DND-41 (cell line): ENCODE results near the gene NR2C1.

Experiments used
- ATAC-seq: fragments of 200-7000 bp; cut with Tn5 transposase; 3 replicates; pipeline ENCODE4 v1.9.1; 2021; ENCODE audit warnings: low read depth; ENCODE audit not compliant: insufficient read depth
- DNase-seq: peaks from one replicate; pipeline ENCODE4 v3.0.0-alpha.2; 2020
- H2AFZ ChIP-seq: 2 replicates; pipeline ENCODE4 v1.6.0; 2012; ENCODE audit warnings: low read depth, low read length
- H3K27ac ChIP-seq: 2 replicates; pipeline ENCODE4 v1.5.1; 2012; ENCODE audit warnings: low read length, inconsistent platforms
- H3K27me3 ChIP-seq: fragments of 200-600 bp; sonication (generic); 2 replicates; pipeline ENCODE4 v1.6.0; 2012; ENCODE audit warnings: low read length, mild to moderate bottlenecking, inconsistent platforms; ENCODE audit not compliant: insufficient read depth, poor library complexity
- H3K36me3 ChIP-seq: 2 replicates; pipeline ENCODE4 v1.5.1; 2012; ENCODE audit warnings: low read length, inconsistent platforms; ENCODE audit not compliant: insufficient read depth
- H3K4me1 ChIP-seq: 2 replicates; pipeline ENCODE4 v1.5.1; 2012; ENCODE audit warnings: mild to moderate bottlenecking, low read length; ENCODE audit not compliant: insufficient read depth
- H3K4me2 ChIP-seq: 2 replicates; pipeline ENCODE4 v1.6.0; 2012; ENCODE audit warnings: mild to moderate bottlenecking, moderate library complexity, low read length, inconsistent platforms; ENCODE audit not compliant: insufficient read depth
- H3K4me3 ChIP-seq, 2 experiments: fragments of 200-600 bp in 1 of 2; shearing (Covaris generic) in 1 of 2; 2 replicates each; pipeline ENCODE4 v1.5.1; 2012 to 2016; ENCODE audit warnings: inconsistent platforms in 2 of 2, low read length in 2 of 2, mild to moderate bottlenecking in 2 of 2, low read depth in 1 of 2, moderate library complexity in 1 of 2
- H3K79me2 ChIP-seq: 2 replicates; pipeline ENCODE4 v1.6.0; 2012; ENCODE audit warnings: low read length, inconsistent platforms; ENCODE audit not compliant: insufficient read depth
- H3K9ac ChIP-seq: 2 replicates; pipeline ENCODE4 v1.6.0; 2012; ENCODE audit warnings: low read depth, mild to moderate bottlenecking, inconsistent platforms, low read length, moderate library complexity
- H3K9me3 ChIP-seq: 2 replicates; pipeline ENCODE4 v1.5.1; 2012; ENCODE audit warnings: low read length, moderate library complexity, mild to moderate bottlenecking, inconsistent platforms; ENCODE audit not compliant: insufficient read depth, severe bottlenecking
- H4K20me1 ChIP-seq: 2 replicates; pipeline ENCODE4 v1.6.0; 2012; ENCODE audit warnings: low read length; ENCODE audit not compliant: insufficient read depth
- EZH2 ChIP-seq: IDR thresholded peaks from 3 replicates; pipeline ENCODE4 v1.6.1; 2012; ENCODE audit warnings: borderline replicate concordance, low read depth, mild to moderate bottlenecking, moderate library complexity, low read length, inconsistent platforms; ENCODE audit not compliant: severe bottlenecking
- TF ChIP-seq, protein P1 (sequence below): IDR thresholded peaks from 2 replicates; pipeline ENCODE4 v1.5.1; 2012; ENCODE audit warnings: borderline replicate concordance, low read length, moderate library complexity, mild to moderate bottlenecking; ENCODE audit not compliant: poor library complexity, severe bottlenecking; ENCODE audit errors: extremely low read depth

Gene NR2C1

DNA sequence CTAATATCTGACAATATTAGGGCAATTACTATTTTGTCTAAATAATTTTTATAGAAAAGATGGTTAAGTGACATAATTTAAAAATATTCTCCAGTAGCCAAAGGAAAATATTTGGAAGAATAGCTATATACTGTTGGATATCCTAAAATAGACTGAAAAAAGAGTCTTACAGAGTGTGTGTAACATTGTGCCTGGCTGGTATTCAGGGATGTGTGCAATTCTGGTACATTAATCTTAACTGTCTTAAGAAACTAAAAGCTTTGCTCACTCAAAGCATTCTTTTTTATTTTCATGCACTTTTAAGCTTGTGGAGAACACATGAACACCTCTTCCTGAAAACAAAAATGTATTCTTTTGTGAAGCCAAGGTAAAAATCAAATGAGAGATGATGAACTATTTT is 10.1 kb upstream of the NR2C1 start:
- Histone ChIP-seq H3K79me2 (no peaks in the 10 kb centered on the region), H3K4me2 (no peak overlapping the region), H3K27ac (no peak overlapping the region), H3K9me3 (no peaks in the 10 kb centered on the region), H3K27me3 (no peaks in the 10 kb centered on the region), H3K9ac (no peak overlapping the region), H4K20me1 (no peaks in the 10 kb centered on the region), H2AFZ (no peak overlapping the region), H3K4me1 (no peaks in the 10 kb centered on the region), H3K36me3 (no peaks in the 10 kb centered on the region), H3K4me3 (no peak overlapping the region)
- DNase-seq (no peak), ATAC-seq (no peak)
- TF ChIP-seq, protein P1, sequence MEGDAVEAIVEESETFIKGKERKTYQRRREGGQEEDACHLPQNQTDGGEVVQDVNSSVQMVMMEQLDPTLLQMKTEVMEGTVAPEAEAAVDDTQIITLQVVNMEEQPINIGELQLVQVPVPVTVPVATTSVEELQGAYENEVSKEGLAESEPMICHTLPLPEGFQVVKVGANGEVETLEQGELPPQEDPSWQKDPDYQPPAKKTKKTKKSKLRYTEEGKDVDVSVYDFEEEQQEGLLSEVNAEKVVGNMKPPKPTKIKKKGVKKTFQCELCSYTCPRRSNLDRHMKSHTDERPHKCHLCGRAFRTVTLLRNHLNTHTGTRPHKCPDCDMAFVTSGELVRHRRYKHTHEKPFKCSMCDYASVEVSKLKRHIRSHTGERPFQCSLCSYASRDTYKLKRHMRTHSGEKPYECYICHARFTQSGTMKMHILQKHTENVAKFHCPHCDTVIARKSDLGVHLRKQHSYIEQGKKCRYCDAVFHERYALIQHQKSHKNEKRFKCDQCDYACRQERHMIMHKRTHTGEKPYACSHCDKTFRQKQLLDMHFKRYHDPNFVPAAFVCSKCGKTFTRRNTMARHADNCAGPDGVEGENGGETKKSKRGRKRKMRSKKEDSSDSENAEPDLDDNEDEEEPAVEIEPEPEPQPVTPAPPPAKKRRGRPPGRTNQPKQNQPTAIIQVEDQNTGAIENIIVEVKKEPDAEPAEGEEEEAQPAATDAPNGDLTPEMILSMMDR, result no peak

DNA sequence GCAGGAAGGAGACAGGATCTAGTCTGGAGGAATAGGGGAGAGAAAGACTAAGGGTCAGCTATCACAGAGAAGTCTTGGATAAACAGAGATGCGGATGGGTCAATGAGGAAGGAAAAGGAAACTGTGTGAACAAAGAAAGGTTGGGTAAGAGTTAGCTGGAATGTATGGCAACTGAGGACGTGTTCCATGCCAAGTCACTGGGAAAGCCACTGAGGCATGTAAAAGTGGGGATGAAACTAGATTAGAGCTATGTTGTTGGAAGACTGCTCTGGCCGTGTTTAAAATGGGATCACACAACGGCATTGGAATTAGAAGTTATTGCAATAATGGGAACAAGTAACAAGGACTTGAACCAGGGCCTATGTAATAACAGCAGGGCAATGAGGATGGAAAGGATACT is 3.9 kb upstream of the NR2C1 start:
- TF ChIP-seq, protein P1, result no peak
- no peak for TF ChIP-seq EZH2

DNA sequence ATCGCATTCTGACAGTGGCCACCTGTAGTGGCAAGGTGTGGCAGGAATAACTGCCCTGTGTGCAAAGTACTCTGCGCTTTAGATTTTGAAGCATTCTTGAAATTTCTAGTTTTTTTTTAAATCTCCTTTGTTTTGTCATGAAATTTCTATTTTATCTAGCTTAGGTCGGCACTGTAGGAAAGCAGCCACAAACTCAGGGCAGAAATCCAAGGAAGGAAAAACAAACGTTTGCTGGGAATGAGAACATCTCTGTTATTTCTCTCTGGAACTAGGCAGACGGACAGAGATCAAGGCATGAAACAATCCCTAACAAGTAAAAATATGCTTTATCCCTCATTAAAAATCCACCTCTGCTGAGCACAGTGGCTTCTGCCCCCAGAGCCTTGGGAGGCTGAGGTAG is 1.3 kb upstream of the NR2C1 start:
- H3K9ac ChIP-seq, result no peak overlapping the region
- H4K20me1 ChIP-seq, result peaks cover 9% of the 10 kb centered on the region
- H3K36me3 ChIP-seq, result peaks cover 10% of the 10 kb centered on the region
- no peaks in the 10 kb centered on the region for H3K27me3 ChIP-seq
- H3K4me1 ChIP-seq, result peaks cover 25% of the 10 kb centered on the region
- TF ChIP-seq, protein P1, result no peak
- no peak for TF ChIP-seq EZH2
- peaks cover 35% of the 10 kb centered on the region for H3K79me2 ChIP-seq
- DNase-seq (no peak), ATAC-seq (no peak)
- H3K9me3 ChIP-seq, result no peaks in the 10 kb centered on the region
- H2AFZ ChIP-seq, result no peak overlapping the region; the same call in 1 of the 2 replicates
- no peak overlapping the region for H3K4me2 ChIP-seq
- no peak overlapping the region for H3K4me3 ChIP-seq
- no peak overlapping the region for H3K27ac ChIP-seq

More for the DNA sequence above, 3.9 kb upstream of the NR2C1 start:
- H4K20me1 ChIP-seq, result peaks cover 4% of the 10 kb centered on the region; the same call in 1 of the 2 replicates
- ATAC-seq (no peak), DNase-seq (no peak)
- no peaks in the 10 kb centered on the region; the same call in 1 of the 2 replicates for H3K36me3 ChIP-seq
- no peak overlapping the region for H3K27ac ChIP-seq
- H3K9ac ChIP-seq, result no peak overlapping the region
- peaks cover 8% of the 10 kb centered on the region for H3K4me1 ChIP-seq
- no peak overlapping the region for H2AFZ ChIP-seq
- peaks cover 10% of the 10 kb centered on the region for H3K79me2 ChIP-seq
- no peak overlapping the region for H3K4me3 ChIP-seq
- H3K27me3 ChIP-seq, result no peaks in the 10 kb centered on the region
- H3K9me3 ChIP-seq, result no peaks in the 10 kb centered on the region
- H3K4me2 ChIP-seq, result no peak overlapping the region
